Measurements from ENCODE around the gene PLXNA1. TPM values are rescaled to one million over a fixed set of nuclear protein-coding genes. Genes with fewer than 3 reads are reported as not detected.

PLXNA1 gene
- total and polyA plus RNA-seq, 9 of the 15 experiments (the other 6 are each of a cell fraction or from before 2014, with no cell fraction given), result 0.23 to 59.9 (median 16.8) TPM

GRCh38 chr3:126998728-126999127 lies 15.8 kb downstream of the PLXNA1 start:
- intact Hi-C loops (cut with micrococcal nuclease) (no loop called here), in situ Hi-C loops (cut with MboI) (no loop called here)
- H3K9ac ChIP-seq (ENCODE audit: insufficient read depth in 1 of 2, low read depth in 2 of 2, low read length in 2 of 2), result no peak overlapping the region
- no peak overlapping the region for H3K4me3 ChIP-seq
- H3K9me3 ChIP-seq (replicated peaks; ENCODE audit: control insufficient read depth, insufficient read depth, low read depth, low read length), result no peaks in the 10 kb centered on the region
- no peak overlapping the region for H2AFZ ChIP-seq (ENCODE audit: low read depth, low read length)
- H3K27ac ChIP-seq (ENCODE audit: extremely low read depth, low read depth, low read length), result no peak overlapping the region
- no CpG with 5 or more reads among the region's 3 CpGs for WGBS (ENCODE audit: insufficient coverage, low coverage, missing lambda C conversion rate)
- ATAC-seq (no peak), DNase-seq (ENCODE audit: extremely low read depth in 1 of 4, low spot score in 3 of 4) (no peak), FAIRE-seq (no peak)
- peaks cover 18% of the 10 kb centered on the region; the same call in 1 of the 3 replicates for H3K36me3 ChIP-seq (ENCODE audit: control insufficient read depth, insufficient read depth, low read length)
- no TSS peak for BruUV-seq (replicated peaks)
- peaks cover 59% of the 10 kb centered on the region for H3K79me2 ChIP-seq (ENCODE audit: control insufficient read depth, insufficient read depth, low read length)
- peaks cover 0 to 37% of the 10 kb centered on the region in 2 experiments; a peak in 2 of 5 replicates for H3K4me1 ChIP-seq (replicated peaks in 1 of 2; ENCODE audit: control insufficient read depth in 2 of 2, insufficient read depth in 2 of 2, low read length in 2 of 2)
- H3K9me1 ChIP-seq (ENCODE audit: control insufficient read depth, insufficient read depth, low read length), result no peaks in the 10 kb centered on the region
- no peaks in the 10 kb centered on the region for H3K27me3 ChIP-seq (ENCODE audit: control insufficient read depth in 2 of 2, insufficient read depth in 2 of 2, low read length in 2 of 2)
- H3K4me2 ChIP-seq (ENCODE audit: insufficient read depth, low read length), result no peak overlapping the region
- ChIA-PET CTCF (ENCODE audit: low intra/inter-chr PET ratio) (no interaction called here), POLR2A (no interaction called here)
- peaks cover 28% of the 10 kb centered on the region; the same call in 1 of the 2 replicates for H4K20me1 ChIP-seq (replicated peaks; ENCODE audit: control insufficient read depth, insufficient read depth, low read length)
- TF ChIP-seq CBX5 (IDR thresholded peaks at IDR 0.05; ENCODE audit: borderline replicate concordance, low read depth) (no peak), CHD1 (IDR thresholded peaks at IDR 0.05; ENCODE audit: low read length) (no peak), ZNF436 (CRISPR knock-in tag; IDR thresholded peaks at IDR 0.05) (no peak), ZBTB26 (CRISPR knock-in tag; IDR thresholded peaks at IDR 0.05) (no peak), CEBPZ (IDR thresholded peaks at IDR 0.05; ENCODE audit: borderline replicate concordance, low read depth, low read length) (no peak), CCNT2 (IDR thresholded peaks at IDR 0.05; ENCODE audit: borderline replicate concordance, extremely low read depth, insufficient read length, low read depth, low read length) (no peak), ETV6 (IDR thresholded peaks at IDR 0.05; ENCODE audit: borderline replicate concordance in 1 of 2, low read depth in 2 of 2, low read length in 1 of 2) (no peak), ETV6 (CRISPR knock-in tag; IDR thresholded peaks at IDR 0.05; ENCODE audit: borderline replicate concordance) (no peak), ILF3 (IDR thresholded peaks at IDR 0.05; ENCODE audit: borderline replicate concordance) (no peak), YY1 (IDR thresholded peaks at IDR 0.05; ENCODE audit: borderline replicate concordance in 1 of 3, control insufficient read depth in 1 of 3, extremely low read depth in 1 of 3, insufficient read depth in 3 of 3, insufficient read length in 1 of 3, insufficient replicate concordance in 2 of 3, low read depth in 1 of 3, low read length in 2 of 3) (no peak)
- TF ChIP-seq, protein P1, sequence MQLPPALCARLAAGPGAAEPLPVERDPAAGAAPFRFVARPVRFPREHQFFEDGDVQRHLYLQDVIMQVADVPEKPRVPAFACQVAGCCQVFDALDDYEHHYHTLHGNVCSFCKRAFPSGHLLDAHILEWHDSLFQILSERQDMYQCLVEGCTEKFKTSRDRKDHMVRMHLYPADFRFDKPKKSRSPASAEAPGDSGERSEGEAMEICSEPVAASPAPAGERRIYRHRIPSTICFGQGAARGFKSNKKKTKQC (CRISPR knock-in tag; IDR thresholded peaks at IDR 0.05), result no peak
- TF ChIP-seq, protein P2, sequence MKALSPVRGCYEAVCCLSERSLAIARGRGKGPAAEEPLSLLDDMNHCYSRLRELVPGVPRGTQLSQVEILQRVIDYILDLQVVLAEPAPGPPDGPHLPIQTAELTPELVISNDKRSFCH (CRISPR knock-in tag; IDR thresholded peaks at IDR 0.05), result no peak
- TF ChIP-seq, protein P2 (tag; IDR thresholded peaks at IDR 0.05), result no peak

All from K562 (cell line).